H9 (cell line): ENCODE results near the gene MYBPHL. TPM values are rescaled to one million over a fixed set of nuclear protein-coding genes. Genes with fewer than 3 reads are reported as not detected.

ENCODE experiments used
- DNase-seq: peaks from one replicate; pipeline ENCODE4 v3.0.0-alpha.2; 2017
- H2AFZ ChIP-seq: one replicate; pipeline ENCODE4 v1.6.1; 2013; ENCODE audit warnings: mild to moderate bottlenecking, low read length, control low read depth, moderate library complexity
- H2AK5ac ChIP-seq: 2 replicates; pipeline ENCODE4 v1.6.1; 2013; ENCODE audit warnings: low read length, control low read depth, mixed read lengths; ENCODE audit not compliant: insufficient read length
- H2BK120ac ChIP-seq: one replicate; pipeline ENCODE4 v1.6.1; 2013; ENCODE audit warnings: low read depth, mild to moderate bottlenecking, low read length, control low read depth, inconsistent platforms; ENCODE audit not compliant: poor library complexity, severe bottlenecking
- H2BK12ac ChIP-seq: 2 replicates; pipeline ENCODE4 v1.6.1; 2013; ENCODE audit warnings: low read length, control low read depth, mixed read lengths, low read depth; ENCODE audit not compliant: insufficient read length
- H2BK15ac ChIP-seq: 2 replicates; pipeline ENCODE4 v1.6.1; 2013; ENCODE audit warnings: low read depth, low read length, control low read depth
- H2BK20ac ChIP-seq: one replicate; pipeline ENCODE4 v1.6.1; 2013; ENCODE audit warnings: low read depth, mild to moderate bottlenecking, low read length, control low read depth, inconsistent platforms; ENCODE audit not compliant: poor library complexity, severe bottlenecking
- H2BK5ac ChIP-seq: 2 replicates; pipeline ENCODE4 v1.6.1; 2013; ENCODE audit warnings: low read length, control low read depth, mixed read lengths; ENCODE audit not compliant: insufficient read length
- H3K14ac ChIP-seq: 2 replicates; pipeline ENCODE4 v1.6.1; 2013; ENCODE audit warnings: low read length, control low read depth; ENCODE audit not compliant: insufficient read depth
- H3K18ac ChIP-seq: 2 replicates; pipeline ENCODE4 v1.6.1; 2013; ENCODE audit warnings: low read depth, mild to moderate bottlenecking, mixed read lengths, low read length, control low read depth; ENCODE audit not compliant: insufficient read length
- H3K23ac ChIP-seq: 2 replicates; pipeline ENCODE4 v1.6.1; 2013; ENCODE audit warnings: low read length, control low read depth, mixed read lengths, low read depth; ENCODE audit not compliant: insufficient read length
- H3K23me2 ChIP-seq: 2 replicates; pipeline ENCODE4 v1.6.1; 2013; ENCODE audit warnings: low read depth, mild to moderate bottlenecking, mixed read lengths, low read length, control low read depth; ENCODE audit not compliant: insufficient read length, poor library complexity, severe bottlenecking
- H3K27ac ChIP-seq: 2 replicates; pipeline ENCODE4 v1.5.1; 2013; ENCODE audit warnings: low read length, control low read depth, mixed read lengths, low read depth; ENCODE audit not compliant: insufficient read length
- H3K27me3 ChIP-seq: 2 replicates; pipeline ENCODE4 v1.6.1; 2013; ENCODE audit warnings: low read length, control low read depth, inconsistent platforms; ENCODE audit not compliant: insufficient read depth
- H3K4ac ChIP-seq: 2 replicates; pipeline ENCODE4 v1.6.1; 2013; ENCODE audit warnings: low read depth, mild to moderate bottlenecking, control low read depth, inconsistent platforms, low read length, moderate library complexity
- H3K4me1 ChIP-seq: 2 replicates; pipeline ENCODE4 v1.6.1; 2013; ENCODE audit warnings: low read length, control low read depth, inconsistent platforms; ENCODE audit not compliant: insufficient read depth
- H3K4me2 ChIP-seq: 2 replicates; pipeline ENCODE4 v1.6.1; 2013; ENCODE audit warnings: low read length, control low read depth, mixed read lengths; ENCODE audit not compliant: insufficient read length, insufficient read depth
- H3K56ac ChIP-seq: 2 replicates; pipeline ENCODE4 v1.6.1; 2013; ENCODE audit warnings: low read depth, mild to moderate bottlenecking, mixed read lengths, low read length, control low read depth; ENCODE audit not compliant: insufficient read length
- H3K79me1 ChIP-seq: 2 replicates; pipeline ENCODE4 v1.6.1; 2013; ENCODE audit warnings: low read depth, mild to moderate bottlenecking, moderate library complexity, low read length, control low read depth, inconsistent platforms; ENCODE audit not compliant: insufficient read depth, poor library complexity, severe bottlenecking
- H3K79me2 ChIP-seq: 2 replicates; pipeline ENCODE4 v1.6.1; 2013; ENCODE audit warnings: low read length, control low read depth, inconsistent platforms; ENCODE audit not compliant: insufficient read depth
- H3K9ac ChIP-seq: 2 replicates; pipeline ENCODE4 v1.6.1; 2013; ENCODE audit warnings: low read length, control low read depth, mixed read lengths; ENCODE audit not compliant: insufficient read length; ENCODE audit errors: extremely low read depth
- H3K9me3 ChIP-seq: one replicate; pipeline ENCODE4 v1.6.1; 2013; ENCODE audit warnings: low read depth, low read length, inconsistent platforms; ENCODE audit not compliant: control insufficient read depth
- H3T11ph ChIP-seq: one replicate; pipeline ENCODE4 v1.6.1; 2013; ENCODE audit warnings: mild to moderate bottlenecking, low read length, control low read depth, inconsistent platforms
- H4K20me1 ChIP-seq: one replicate; pipeline ENCODE4 v1.6.1; 2013; ENCODE audit not compliant: control insufficient read depth, insufficient read length, insufficient read depth
- H4K5ac ChIP-seq: 2 replicates; pipeline ENCODE4 v1.6.1; 2013; ENCODE audit warnings: low read depth, mild to moderate bottlenecking, mixed read lengths, low read length, control low read depth; ENCODE audit not compliant: insufficient read length
- H4K8ac ChIP-seq: replicated peaks from 2 replicates; pipeline ENCODE4 v1.6.1; 2013; ENCODE audit warnings: low read length, control low read depth, mixed read lengths, low read depth; ENCODE audit not compliant: insufficient read length
- H4K91ac ChIP-seq: 2 replicates; pipeline ENCODE4 v1.6.1; 2013; ENCODE audit warnings: low read depth, mild to moderate bottlenecking, moderate library complexity, mixed read lengths, low read length, control low read depth; ENCODE audit not compliant: insufficient read length
- H3K27ac Mint-ChIP-seq, 3 experiments: 2 replicates in 2 of 3; 3 replicates in 1 of 3; pipeline ENCODE4 v1.8.0; 2020 to 2021; ENCODE audit warnings: mixed read lengths in 3 of 3, mild to moderate bottlenecking in 1 of 3, moderate library complexity in 1 of 3
- H3K27me3 Mint-ChIP-seq: 2 replicates; pipeline ENCODE4 v1.8.0; 2021; ENCODE audit warnings: low read depth, mild to moderate bottlenecking, moderate library complexity, mixed read lengths
- H3K36me3 Mint-ChIP-seq, 3 experiments: 2 replicates in 2 of 3; 3 replicates in 1 of 3; pipeline ENCODE4 v1.8.0; 2020 to 2021; ENCODE audit warnings: low read depth in 3 of 3, mixed read lengths in 3 of 3; ENCODE audit not compliant: insufficient read depth in 1 of 3
- H3K4me1 Mint-ChIP-seq, 2 experiments: 2 replicates each; pipeline ENCODE4 v1.8.0; 2020; ENCODE audit warnings: mixed read lengths in 2 of 2
- H3K4me3 Mint-ChIP-seq, 2 experiments: 2 replicates in 1 of 2; 3 replicates in 1 of 2; pipeline ENCODE4 v1.8.0; 2020 to 2021; ENCODE audit warnings: mild to moderate bottlenecking in 2 of 2, mixed read lengths in 2 of 2, moderate library complexity in 1 of 2
- H3K9me3 Mint-ChIP-seq, 2 experiments: 2 replicates in 1 of 2; 3 replicates in 1 of 2; pipeline ENCODE4 v1.8.0; 2020; ENCODE audit warnings: mild to moderate bottlenecking in 2 of 2, mixed read lengths in 2 of 2, moderate library complexity in 1 of 2
- CTCF ChIP-seq: fragments of 200-600 bp; sonication (generic); conservative IDR thresholded peaks from 3 replicates; pipeline ENCODE4 v1.8.0; 2021; ENCODE audit warnings: antibody characterized with exemption, mild to moderate bottlenecking
- WGBS: extraction: QIAGEN DNeasy Blood & Tissue Kit; methylation state at CpG from one replicate; pipeline ENCODE4 v1.1.7; 2013; ENCODE audit warnings: missing lambda C conversion rate, low lambda C conversion rate, mixed read lengths; ENCODE audit not compliant: insufficient read length; ENCODE audit errors: extremely low coverage; 5-methylcytosine and 5-hydroxymethylcytosine counted together
- total RNA-seq: library from RNA; stranded (reverse); gene quantifications from 2 replicates; pipeline ENCODE4 v1.2.1, GENCODE V29; 2021

The MYBPHL gene
- total RNA-seq, 1 experiment from 2014 or later, result 0.59 TPM

- Mint-ChIP-seq H3K27me3 (no peaks in the 10 kb centered on the region), H3K9me3 (no peaks in the 10 kb centered on the region; a peak in 1 of 5 replicates), H3K4me3 (no peak overlapping the region), H3K27ac (no peak overlapping the region; a peak in 1 of 7 replicates), H3K36me3 (peaks cover 9 to 59% (median 44%) of the 10 kb centered on the region in 3 experiments; a peak in 6 of 7 replicates), H3K4me1 (peaks cover 4 to 10% of the 10 kb centered on the region in 2 experiments; a peak in 3 of 4 replicates)
- H4K20me1 ChIP-seq, result no peaks in the 10 kb centered on the region
- no peak overlapping the region for H2AFZ ChIP-seq
- H2BK120ac ChIP-seq, result no peak overlapping the region
- no peak for TF ChIP-seq CTCF
- H3K9ac ChIP-seq, result no peak overlapping the region
- H2BK20ac ChIP-seq, result no peak overlapping the region
- H2BK12ac ChIP-seq, result no peak overlapping the region
- no peak overlapping the region for H4K5ac ChIP-seq
- no peak overlapping the region for H3T11ph ChIP-seq
- WGBS, result no CpG with 5 or more reads among the region's 17 CpGs
- H2AK5ac ChIP-seq, result no peak overlapping the region
- H4K91ac ChIP-seq, result no peak overlapping the region
- H3K23me2 ChIP-seq, result no peaks in the 10 kb centered on the region
- H2BK5ac ChIP-seq, result no peak overlapping the region
- H3K23ac ChIP-seq, result no peak overlapping the region
- H3K79me2 ChIP-seq, result no peaks in the 10 kb centered on the region
- H3K79me1 ChIP-seq, result no peaks in the 10 kb centered on the region
- no peak overlapping the region; the same call in 1 of the 2 replicates for H3K14ac ChIP-seq
- no peak overlapping the region for H3K27ac ChIP-seq
- no peak overlapping the region for H4K8ac ChIP-seq
- H3K4me1 ChIP-seq, result no peaks in the 10 kb centered on the region
- no peak overlapping the region for H3K56ac ChIP-seq
- H3K9me3 ChIP-seq, result no peaks in the 10 kb centered on the region
- no peak overlapping the region for H3K4me2 ChIP-seq
- H3K27me3 ChIP-seq, result no peaks in the 10 kb centered on the region
- H3K18ac ChIP-seq, result no peak overlapping the region
- no peak overlapping the region for H2BK15ac ChIP-seq
- DNase-seq, result no peak
- no peak overlapping the region for H3K4ac ChIP-seq
Measured at GRCh38 chr1:109267743-109268300, 39.0 kb downstream of the MYBPHL start.
